Thyroid gland (tissue), 4 donors: ENCODE data around the gene ST6GALNAC3. TPM values are rescaled to one million over a fixed set of nuclear protein-coding genes. Genes with fewer than 3 reads are reported as not detected.
A peak's percentile ranks its signal among the peaks of the same experiment; 100 is the strongest.
"Not testable (repeated sequence)": the region's sequence is repeated elsewhere in the genome, so short reads cannot be mapped to it uniquely, and the experiment has no call there.

Experiments
- DNase-seq, 2 donors: peaks; one replicate each; pipeline ENCODE4 v3.0.0-alpha.2; 2019
- H3K27ac ChIP-seq, 3 donors: fragments of 200-600 bp; sonication (generic); 1 replicate in 2 of 3; 2 replicates in 1 of 3; pipeline ENCODE4 v1.5.1; 2016 to 2019; ENCODE audit warnings: mild to moderate bottlenecking in 1 of 3, moderate library complexity in 1 of 3
- H3K27me3 ChIP-seq: fragments of 200-600 bp; sonication (generic); one replicate; pipeline ENCODE4 v1.5.1; 2019
- H3K36me3 ChIP-seq, 2 donors: fragments of 200-600 bp; sonication (generic); one replicate each; pipeline ENCODE4 v1.5.1; 2016 to 2019
- H3K4me1 ChIP-seq, 2 donors: fragments of 200-600 bp; sonication (generic); one replicate each; pipeline ENCODE4 v1.5.1; 2017 to 2019
- H3K4me3 ChIP-seq, 3 donors: fragments of 200-600 bp; sonication (generic); replicated peaks in 1 of 3; 1 replicate in 2 of 3; 2 replicates in 1 of 3; pipeline ENCODE4 v1.5.1; 2016; ENCODE audit warnings: mild to moderate bottlenecking in 1 of 3
- H3K9me3 ChIP-seq: fragments of 200-600 bp; sonication (generic); one replicate; pipeline ENCODE4 v1.5.1; 2017
- CTCF ChIP-seq, 6 experiments: fragments of 200-600 bp in 3 of 6; fragments of 450-650 bp in 3 of 6; sonication (generic) in 3 of 6; IDR thresholded peaks; one replicate each; pipeline ENCODE4 v1.5.1; 2016 to 2019; ENCODE audit warnings: antibody characterized with exemption in 6 of 6, mild to moderate bottlenecking in 2 of 6, inconsistent platforms in 1 of 6, moderate library complexity in 1 of 6
- POLR2A ChIP-seq, 2 donors: fragments of 450-650 bp; IDR thresholded peaks; one replicate each; pipeline ENCODE4 v1.6.1; 2017; ENCODE audit warnings: antibody characterized with exemption in 2 of 2, mild to moderate bottlenecking in 2 of 2, moderate library complexity in 1 of 2
- WGBS, 2 donors: methylation state at CpG; one replicate each; pipeline ENCODE4 v1.1.5; 2017; 5-methylcytosine and 5-hydroxymethylcytosine counted together
- intact Hi-C: fragments of 100-400 bp; cut with DNase I; formaldehyde crosslinking; loops from one replicate; pipeline ENCODE4 v1.15.1; 2023
- total RNA-seq, 4 donors: library from RNA; depleted of rRNA; stranded (reverse); fragments of >200 nt; gene quantifications; one replicate each; pipeline ENCODE4 v1.2.3, GENCODE V29; 2016

ST6GALNAC3 gene
- total RNA-seq, 4 donors from 2014 or later: 17.4 to 35.6 (median 31.6) TPM

DNA sequence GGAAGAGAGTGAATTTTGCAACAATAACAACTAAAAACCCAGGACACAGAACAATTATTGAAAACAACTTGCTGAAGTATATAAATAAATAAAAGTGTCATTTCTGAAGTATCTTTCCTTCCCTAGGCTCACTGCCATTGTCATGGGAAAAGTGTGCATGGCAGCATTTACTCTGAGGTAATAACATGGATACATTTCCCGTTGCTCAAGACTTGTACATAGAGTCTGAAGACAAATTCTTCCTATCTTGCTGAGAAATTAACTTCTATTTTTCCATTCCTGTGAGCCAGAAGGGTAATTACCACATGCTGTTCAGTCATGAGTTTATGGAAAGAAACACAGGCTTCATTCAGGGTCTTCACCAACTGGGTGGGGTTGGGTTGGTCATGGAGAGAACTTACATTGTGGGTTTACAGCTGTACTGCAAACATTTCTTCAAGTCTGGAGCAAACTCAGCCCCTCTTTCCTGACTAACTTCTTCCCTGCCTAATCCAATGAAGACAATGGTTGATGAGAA, 32.2 kb downstream of the ST6GALNAC3 start:
- Histone ChIP-seq H3K27ac (no peak overlapping the region), H3K27me3 (no peaks in the 10 kb centered on the region), H3K4me3 (no peak overlapping the region), H3K4me1 (peaks cover 7 to 39% of the 10 kb centered on the region in 2 donors), H3K9me3 (no peaks in the 10 kb centered on the region), H3K36me3 (no peaks in the 10 kb centered on the region)
- no peak for DNase-seq
- intact Hi-C loops: no loop called here
- 76 to 82% methylated on average over 1 of the region's 1 CpG for WGBS, 2 donors
- TF ChIP-seq CTCF (IDR thresholded peaks at IDR 0.05): no peak

DNA sequence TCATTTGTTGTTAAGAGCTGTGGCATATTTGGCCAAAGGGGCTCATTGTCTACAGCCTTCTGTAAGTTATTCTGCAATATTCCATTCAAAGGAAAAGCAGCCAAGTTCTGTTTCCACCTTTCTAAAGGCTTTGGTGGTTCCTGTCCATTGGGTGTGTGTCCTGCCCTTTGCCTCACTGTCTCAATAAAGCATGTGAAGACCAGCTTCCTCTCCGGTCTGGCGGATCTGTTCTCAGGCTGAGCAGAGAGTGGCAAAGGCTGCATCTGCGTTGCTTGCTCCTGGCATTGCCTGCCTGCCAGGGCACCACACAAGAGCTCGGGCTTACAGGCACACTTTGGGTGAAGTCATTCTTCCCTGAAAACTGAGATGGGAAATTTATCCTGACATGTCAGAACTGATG, 34.9 kb downstream of the ST6GALNAC3 start:
- H3K27ac ChIP-seq: peak overlapping the region in 2 of 3 donors; percentile 31 to 43

DNA sequence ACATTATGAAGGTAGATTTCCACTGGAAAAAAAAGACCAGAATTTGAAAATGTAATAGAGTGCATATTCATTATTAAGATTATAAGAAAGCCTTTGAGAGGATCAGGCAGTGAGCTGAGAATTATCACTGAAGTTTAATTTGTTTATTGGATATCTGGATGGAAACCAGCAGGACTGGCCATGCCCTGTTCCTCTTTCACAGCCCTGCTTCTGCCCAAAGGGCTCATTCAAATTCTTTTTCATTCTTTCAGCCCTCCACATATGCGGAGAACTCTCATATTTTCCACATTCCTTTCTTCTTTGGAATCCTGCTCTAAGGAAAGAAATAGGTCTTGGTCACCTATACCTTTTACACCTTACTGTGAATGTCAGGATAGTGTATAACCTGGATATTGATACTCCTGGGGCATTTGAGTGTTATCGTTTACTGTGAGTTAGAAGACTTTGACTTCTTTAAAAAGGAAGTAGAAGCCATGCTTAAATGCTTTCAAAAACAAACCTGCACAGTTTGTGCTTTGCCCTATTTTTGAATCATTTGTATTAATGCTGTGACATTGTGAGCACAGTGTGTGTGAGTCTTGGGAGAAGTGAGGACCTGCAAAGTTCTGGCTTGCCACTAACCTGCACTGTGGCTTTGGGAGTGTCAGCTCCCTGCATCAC, 35.5 kb downstream of the ST6GALNAC3 start:
- no peaks in the 10 kb centered on the region for H3K27me3 ChIP-seq
- WGBS, 2 donors: 61 to 65% methylated on average over 2 of the region's 2 CpGs
- no peaks in the 10 kb centered on the region for H3K36me3 ChIP-seq
- no peak overlapping the region for H3K4me3 ChIP-seq
- TF ChIP-seq CTCF (IDR thresholded peaks at IDR 0.05) (no peak), POLR2A (IDR thresholded peaks at IDR 0.05) (no peak)
- DNase-seq: no peak
- no peaks in the 10 kb centered on the region for H3K9me3 ChIP-seq
- H3K27ac ChIP-seq: peak overlapping the region in 2 of 3 donors; percentile 31 to 43
- peaks cover 7 to 39% of the 10 kb centered on the region in 2 donors for H3K4me1 ChIP-seq
- intact Hi-C loops: no loop called here

More for the DNA sequence above, 34.9 kb downstream of the ST6GALNAC3 start:
- Histone ChIP-seq H3K4me1 (peaks cover 7 to 39% of the 10 kb centered on the region in 2 donors), H3K9me3 (no peaks in the 10 kb centered on the region), H3K4me3 (no peak overlapping the region), H3K36me3 (no peaks in the 10 kb centered on the region), H3K27me3 (no peaks in the 10 kb centered on the region)
- intact Hi-C loops: no loop called here
- WGBS, 2 donors: 47 to 52% methylated on average over 4 of the region's 4 CpGs
- peak; percentile 54 to 61 for DNase-seq
- TF ChIP-seq POLR2A (IDR thresholded peaks at IDR 0.05) (no peak), CTCF (IDR thresholded peaks at IDR 0.05) (no peak)

DNA sequence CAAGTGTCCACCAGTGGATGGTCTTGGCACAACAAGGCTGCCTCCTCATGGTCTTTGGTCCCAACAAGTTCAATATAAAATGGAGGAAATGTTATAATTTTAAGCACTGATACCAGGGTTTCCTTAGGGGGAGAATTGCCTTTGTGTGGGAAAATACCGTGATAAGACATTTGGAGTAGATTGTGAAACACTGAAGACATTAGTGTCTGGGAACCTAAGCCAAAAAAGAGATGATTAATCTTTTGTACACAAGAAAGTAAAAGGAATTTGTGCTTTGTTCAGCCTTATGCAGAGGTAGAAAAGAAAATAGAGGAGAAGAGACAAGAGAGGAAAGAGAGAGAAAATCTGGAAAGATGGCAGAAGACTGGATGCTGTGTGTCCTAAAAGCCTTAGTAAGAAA, 36.1 kb downstream of the ST6GALNAC3 start:
- H3K4me1 ChIP-seq: peaks cover 7 to 42% of the 10 kb centered on the region in 2 donors
- no peaks in the 10 kb centered on the region for H3K9me3 ChIP-seq
- TF ChIP-seq POLR2A (IDR thresholded peaks at IDR 0.05) (no peak), CTCF (IDR thresholded peaks at IDR 0.05) (no peak)
- 61 to 86% methylated on average over 1 of the region's 1 CpG for WGBS, 2 donors
- H3K27ac ChIP-seq: peak overlapping the region in 1 of 3 donors; percentile 43
- no peaks in the 10 kb centered on the region for H3K27me3 ChIP-seq
- no peak overlapping the region for H3K4me3 ChIP-seq
- no peak for DNase-seq
- intact Hi-C loops: no loop called here
- H3K36me3 ChIP-seq: no peaks in the 10 kb centered on the region

DNA sequence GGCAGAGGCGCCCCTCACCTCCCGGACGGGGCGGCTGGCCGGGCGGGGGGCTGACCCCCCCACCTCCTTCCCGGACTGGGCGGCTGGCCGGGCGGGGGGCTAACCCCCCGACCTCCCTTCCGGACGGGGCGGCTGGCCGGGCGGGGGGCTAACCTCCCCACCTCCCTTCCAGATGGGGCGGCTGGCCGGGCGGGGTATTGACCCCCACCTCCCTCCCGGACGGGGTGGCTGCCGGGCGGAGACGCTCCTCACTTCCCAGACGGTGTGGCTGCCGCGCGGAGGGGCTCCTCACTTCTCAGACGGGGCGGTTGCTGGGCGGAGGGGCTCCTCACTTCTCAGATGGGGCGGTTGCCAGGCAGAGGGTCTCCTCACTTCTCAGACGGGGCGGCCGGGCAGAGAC, 37.8 kb downstream of the ST6GALNAC3 start:
- H3K36me3 ChIP-seq, H3K27me3 ChIP-seq, H3K4me3 ChIP-seq, DNase-seq, H3K9me3 ChIP-seq, H3K27ac ChIP-seq, intact Hi-C loops: not testable (repeated sequence)
- 100% methylated on average over 2 of the region's 35 CpGs; no CpG with 5 or more reads in 1 of the 2 donors for WGBS, 2 donors
- peaks cover 11 to 57% of the 10 kb centered on the region in 2 donors for H3K4me1 ChIP-seq
